Activated CD4-positive, alpha-beta T cell treated with anti-CD3 and anti-CD28 coated beads, Interleukin-10, Interleukin-2, amounts not matched to agents 100 ng/mL and 50 ng/mL, durations not matched to agents 16 hours and 8 hours (primary cell): ENCODE results near the gene SYT6.
A peak's percentile ranks its signal among the peaks of the same experiment; 100 is the strongest.
"Not testable (repeated sequence)": the region's sequence is repeated elsewhere in the genome, so short reads cannot be mapped to it uniquely, and the experiment has no call there.

Experiments used
- DNase-seq: peaks from one replicate; pipeline ENCODE4 v3.0.0-alpha.2; 2020

Gene SYT6

DNA sequence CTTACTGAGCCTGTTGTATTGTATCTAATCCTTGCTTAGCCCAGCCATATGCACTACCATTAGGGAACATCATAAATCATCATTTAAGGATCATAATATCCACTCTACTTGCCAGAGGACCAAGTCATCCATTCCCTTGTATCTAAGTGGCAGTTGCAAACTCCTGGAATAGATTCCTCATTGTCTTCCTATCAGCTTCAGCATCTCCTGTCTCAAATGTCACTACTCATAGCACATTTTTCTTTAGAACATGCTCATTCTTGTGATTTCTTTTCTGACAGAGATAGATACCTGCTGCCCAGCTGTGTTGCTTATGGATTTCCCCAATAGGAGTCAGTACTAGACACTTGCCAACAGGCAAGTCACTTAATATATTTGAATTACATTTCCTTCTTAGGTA lies 90.1 kb downstream of the SYT6 start:
- DNase-seq: no peak

DNA sequence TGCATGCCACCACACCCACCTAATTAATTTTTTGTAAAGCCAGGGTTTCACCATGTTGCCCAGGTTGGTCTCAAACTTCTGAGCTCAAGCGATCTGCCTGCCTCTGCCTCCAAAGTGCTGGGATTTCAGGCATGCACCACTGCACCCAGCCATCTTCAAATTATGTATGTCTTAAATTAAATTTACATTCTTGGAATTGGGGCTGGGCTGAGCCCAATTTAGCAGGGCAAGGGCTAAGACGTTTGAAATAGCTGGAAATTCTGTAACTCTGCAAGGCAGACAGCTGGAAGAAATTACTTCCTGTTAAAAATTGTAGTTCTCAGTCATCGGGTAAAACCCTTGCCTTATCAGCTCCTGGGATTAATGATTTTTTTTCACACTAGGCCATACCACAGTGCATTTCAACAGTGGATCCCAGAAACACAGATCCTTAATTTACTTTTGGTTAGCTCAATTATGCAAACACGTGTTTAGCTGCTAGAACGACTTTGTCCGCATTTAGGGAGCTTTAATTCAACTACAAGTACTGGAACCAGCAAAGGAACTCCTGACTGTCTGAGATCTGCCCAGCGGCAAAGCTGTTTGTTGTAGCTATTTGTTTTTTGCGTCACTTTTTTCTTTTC lies 91.1 kb downstream of the SYT6 start:
- DNase-seq: no peak

DNA sequence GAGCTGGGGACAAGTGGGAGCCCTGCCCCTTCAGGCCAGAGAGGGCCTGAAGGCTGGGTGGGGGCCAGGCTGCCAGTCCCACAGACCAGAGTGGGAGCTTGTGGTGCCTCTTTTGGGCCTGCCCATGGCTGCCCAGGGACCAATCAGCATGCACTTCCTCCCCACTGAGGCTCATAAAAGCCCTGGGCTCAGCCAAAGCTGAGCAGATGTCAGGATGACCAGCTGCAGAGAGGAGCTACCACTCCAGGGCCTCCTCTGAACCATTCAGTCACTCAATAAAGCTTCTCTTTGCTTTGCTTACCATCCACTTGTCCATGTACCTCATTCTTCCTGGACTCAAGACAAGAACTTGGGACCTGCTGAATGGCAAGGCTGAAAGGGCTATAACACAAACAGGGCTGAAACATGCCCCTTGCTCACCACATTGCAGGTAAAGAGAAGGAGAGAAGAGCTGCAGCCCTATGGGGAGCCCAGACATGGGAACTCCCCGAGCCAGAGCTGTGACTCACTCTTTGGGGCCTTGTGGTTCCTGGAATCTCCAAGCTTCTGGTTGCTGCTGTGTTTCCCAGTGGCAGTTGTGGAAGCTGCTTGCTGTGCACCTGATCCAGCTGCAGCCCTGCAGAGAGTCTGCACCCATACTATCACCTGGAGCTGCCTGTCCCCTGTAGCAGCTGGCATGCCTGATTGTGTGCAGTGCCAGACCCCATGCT lies 92.4 kb downstream of the SYT6 start:
- no peak for DNase-seq

DNA sequence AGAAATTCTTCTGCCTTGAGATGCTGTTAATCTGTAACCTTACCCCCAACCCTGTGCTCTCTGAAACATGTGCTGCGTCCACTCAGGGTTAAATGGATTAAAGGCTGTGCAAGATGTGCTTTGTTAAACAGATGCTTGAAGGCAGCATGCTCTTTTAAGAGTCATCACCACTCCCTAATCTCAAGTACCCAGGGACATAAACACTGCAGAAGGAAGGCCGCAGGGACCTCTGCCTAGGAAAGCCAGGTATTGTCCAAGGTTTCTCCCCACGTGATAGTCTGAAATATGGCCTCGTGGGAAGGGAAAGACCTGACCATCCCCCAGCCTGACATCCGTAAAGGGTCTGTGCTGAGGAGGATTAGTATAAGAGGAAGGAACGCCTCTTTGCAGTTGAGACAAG lies 95.4 kb downstream of the SYT6 start:
- not testable (repeated sequence) for DNase-seq

DNA sequence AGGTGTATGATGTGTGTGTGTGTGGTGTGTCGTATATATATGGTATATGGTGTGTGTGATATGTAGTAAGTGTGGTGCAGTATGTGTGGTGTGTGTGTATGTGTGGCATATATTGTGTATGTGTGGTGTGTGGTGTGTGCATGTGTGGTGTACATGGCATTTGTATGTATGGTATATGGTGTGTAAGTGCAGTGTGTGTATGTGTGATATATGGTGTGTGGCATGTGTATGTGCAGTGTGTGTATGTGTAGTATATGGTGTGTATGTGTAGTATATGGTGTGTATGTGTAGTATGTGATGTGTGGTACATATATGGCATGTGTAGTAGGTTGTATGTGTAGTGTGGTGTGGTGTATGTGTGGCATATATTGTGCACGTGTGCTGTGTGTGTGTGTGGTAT lies 99.5 kb downstream of the SYT6 start:
- DNase-seq: no peak

DNA sequence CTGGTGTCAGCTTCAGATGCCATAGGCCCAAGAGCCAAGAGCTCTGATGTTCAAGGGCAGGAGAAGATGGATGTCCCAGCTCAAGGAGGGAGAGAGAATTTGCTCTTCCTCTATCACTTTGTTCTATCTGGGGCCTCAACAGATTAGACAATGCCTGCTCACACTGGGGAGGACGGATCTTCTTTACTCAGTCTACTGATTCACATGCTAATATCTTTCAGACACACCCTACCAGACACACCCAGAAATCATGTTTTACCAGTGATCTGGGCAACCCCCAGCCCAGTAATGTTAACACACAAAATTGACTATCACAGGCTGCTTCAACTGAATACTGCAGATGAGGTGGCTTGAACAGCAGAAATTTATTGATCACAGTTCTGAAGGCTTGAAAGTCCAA lies 105.4 kb downstream of the SYT6 start:
- DNase-seq: no peak

DNA sequence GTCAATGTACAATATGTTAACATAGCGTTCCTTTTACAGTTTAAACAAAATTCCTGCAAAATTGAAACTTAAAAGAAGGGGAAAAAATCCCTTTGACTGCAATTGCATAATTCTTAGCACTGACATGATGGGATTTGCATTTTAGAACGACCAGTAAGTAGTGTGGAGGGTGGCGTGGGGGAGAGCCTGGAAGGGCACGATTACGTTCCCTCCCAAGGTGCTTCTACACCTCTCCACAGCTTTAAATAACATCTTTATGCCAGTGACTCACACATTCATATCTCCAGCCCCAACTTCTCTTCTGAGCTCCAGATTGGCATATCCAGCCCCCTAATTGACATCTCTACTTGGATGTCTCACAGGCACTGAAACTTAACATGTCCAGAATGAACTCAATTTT lies 110.1 kb downstream of the SYT6 start:
- no peak for DNase-seq

DNA sequence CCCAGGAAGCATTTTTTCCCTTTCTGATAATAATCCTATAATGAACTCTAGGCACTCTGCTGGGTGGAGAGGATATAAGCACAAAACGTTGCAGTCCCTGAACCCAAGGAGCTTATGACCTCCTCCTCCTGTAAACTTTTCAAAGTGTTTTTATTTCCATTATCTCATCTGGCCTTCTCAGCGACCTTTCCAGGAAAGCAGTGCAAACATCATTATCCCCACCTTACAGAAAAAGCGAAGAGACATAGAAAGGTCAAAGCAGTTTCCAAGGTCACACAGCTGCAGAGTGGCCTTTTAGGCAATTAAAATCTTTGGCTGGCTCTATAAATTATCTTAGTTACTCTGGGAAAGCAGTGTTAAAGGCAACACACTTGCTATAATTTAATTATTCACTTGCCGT lies 110.6 kb downstream of the SYT6 start:
- DNase-seq: no peak

DNA sequence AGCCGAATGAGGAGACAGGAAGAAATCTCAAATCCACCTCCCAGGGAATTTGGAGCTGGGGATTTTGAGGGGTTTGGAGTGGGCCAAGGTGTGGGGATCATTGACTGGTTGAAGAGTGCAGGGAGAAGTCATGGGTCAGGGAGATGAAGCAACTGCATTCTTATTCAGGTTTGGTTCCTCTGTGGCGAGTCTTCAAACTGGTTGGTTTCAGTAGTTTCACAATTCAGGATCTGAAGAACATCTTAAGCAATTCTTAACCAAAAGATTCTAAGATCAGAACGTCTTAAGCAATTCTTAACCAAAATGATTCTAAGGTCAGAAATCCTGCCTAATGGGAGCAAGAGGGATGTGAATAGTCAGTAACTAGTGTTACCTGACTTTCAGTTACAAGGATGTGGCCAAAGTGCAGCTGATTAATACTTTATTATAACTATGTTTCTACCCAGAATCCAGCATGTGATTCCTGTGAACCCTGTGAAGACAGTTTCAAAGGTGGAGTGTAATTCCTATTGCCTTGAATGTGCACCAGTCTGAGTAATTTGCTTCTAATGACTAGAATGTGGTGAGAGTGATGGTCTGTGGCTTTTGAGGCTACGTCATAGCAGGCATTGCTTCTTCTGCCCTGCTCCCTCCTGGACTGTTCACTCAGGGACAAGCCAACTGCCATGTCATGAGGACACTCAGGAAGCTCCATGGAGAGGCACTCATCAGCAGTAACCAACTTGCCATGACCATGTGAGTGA lies 113.2 kb downstream of the SYT6 start:
- peak; percentile 45 for DNase-seq
